Stimulated activated CD4-positive, alpha-beta T cell treated with anti-CD3 and anti-CD28 coated beads, Interleukin-4, amount 100 ng/mL, for 4 hours (primary cell): ENCODE measurements around the gene NLRX1.
"Not testable (repeated sequence)": the region's sequence is repeated elsewhere in the genome, so short reads cannot be mapped to it uniquely, and the experiment has no call there.

Experiments
- DNase-seq, 2 experiments: peaks; one replicate each; pipeline ENCODE4 v3.0.0-alpha.2; 2020

Gene NLRX1, protein sequence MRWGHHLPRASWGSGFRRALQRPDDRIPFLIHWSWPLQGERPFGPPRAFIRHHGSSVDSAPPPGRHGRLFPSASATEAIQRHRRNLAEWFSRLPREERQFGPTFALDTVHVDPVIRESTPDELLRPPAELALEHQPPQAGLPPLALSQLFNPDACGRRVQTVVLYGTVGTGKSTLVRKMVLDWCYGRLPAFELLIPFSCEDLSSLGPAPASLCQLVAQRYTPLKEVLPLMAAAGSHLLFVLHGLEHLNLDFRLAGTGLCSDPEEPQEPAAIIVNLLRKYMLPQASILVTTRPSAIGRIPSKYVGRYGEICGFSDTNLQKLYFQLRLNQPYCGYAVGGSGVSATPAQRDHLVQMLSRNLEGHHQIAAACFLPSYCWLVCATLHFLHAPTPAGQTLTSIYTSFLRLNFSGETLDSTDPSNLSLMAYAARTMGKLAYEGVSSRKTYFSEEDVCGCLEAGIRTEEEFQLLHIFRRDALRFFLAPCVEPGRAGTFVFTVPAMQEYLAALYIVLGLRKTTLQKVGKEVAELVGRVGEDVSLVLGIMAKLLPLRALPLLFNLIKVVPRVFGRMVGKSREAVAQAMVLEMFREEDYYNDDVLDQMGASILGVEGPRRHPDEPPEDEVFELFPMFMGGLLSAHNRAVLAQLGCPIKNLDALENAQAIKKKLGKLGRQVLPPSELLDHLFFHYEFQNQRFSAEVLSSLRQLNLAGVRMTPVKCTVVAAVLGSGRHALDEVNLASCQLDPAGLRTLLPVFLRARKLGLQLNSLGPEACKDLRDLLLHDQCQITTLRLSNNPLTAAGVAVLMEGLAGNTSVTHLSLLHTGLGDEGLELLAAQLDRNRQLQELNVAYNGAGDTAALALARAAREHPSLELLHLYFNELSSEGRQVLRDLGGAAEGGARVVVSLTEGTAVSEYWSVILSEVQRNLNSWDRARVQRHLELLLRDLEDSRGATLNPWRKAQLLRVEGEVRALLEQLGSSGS

GRCh38 chr11:119168471-119169281 is at the start of gene NLRX1:
Gene NLRX1 (plus strand): TSS chr11:119168725. CDS start chr11:119171404, 2,679 bp downstream.
- peak; percentile 77 to 78 for DNase-seq

DNA sequence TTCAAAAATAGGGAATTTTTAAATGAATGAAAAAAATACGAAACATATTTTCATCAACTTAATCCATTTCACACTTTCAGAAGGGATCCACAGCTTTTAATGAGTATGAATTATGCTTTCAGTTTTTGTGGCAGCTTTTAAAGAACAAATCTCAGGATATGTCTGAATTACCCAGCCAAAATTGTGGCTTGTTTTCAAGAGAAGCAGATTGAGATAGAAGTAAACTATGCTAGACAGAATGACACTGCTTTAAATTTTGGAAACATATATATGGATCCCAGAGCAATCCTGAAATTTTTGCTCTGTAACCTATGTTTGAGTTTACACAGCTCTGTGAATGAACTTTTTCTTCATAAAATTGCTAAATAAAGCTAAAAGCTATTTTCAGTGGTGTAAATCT is 49.6 kb upstream of the NLRX1 start:
- no peak for DNase-seq

GRCh38 chr11:119120639-119121007 is 47.9 kb upstream of the NLRX1 start:
- DNase-seq = no peak

GRCh38 chr11:119121008-119121810 is 47.3 kb upstream of the NLRX1 start, which contains the start of gene HINFP:
Gene HINFP (plus strand): TSS chr11:119121580. CDS start chr11:119126945, 5,365 bp downstream.
- DNase-seq = peak; percentile 99 to 100

DNA sequence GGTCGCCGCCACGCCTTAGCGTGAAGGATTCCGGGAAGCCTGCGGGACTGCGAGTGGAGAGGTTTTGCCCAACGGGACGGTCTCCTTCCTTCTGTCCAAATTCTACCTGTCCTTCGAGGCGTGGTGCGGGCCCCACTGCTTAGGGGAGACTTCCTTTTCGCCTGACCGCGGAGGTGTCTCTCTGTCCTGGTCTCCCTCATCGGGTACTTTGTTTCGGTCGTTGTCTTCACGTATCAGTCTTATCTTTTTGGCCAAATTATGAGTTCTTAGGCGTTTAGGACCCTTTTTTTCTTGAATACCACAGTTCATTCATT is 46.8 kb upstream of the NLRX1 start:
- DNase-seq = no peak

DNA sequence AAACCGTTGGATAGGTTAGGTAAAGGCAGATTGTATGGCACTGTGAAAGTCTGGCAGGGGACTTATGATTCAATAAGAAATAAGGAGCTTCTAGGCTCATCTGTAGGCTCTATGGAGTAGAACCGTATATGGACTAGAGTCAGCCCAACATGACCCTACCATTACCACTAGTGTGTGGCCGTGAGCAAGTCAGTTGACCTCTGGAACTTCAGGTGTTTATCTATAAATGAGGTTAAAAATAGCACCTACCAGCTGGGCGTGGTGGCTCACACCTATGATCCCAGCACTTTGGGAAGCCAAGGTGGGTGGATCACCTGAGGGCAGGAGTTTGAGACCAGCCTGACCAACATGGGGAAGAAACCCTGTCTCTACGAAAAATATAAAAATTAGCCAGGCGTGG is 42.7 kb upstream of the NLRX1 start:
- DNase-seq = no peak

- no peak for DNase-seq
Measured at GRCh38 chr11:119126675-119127268, 41.8 kb upstream of the NLRX1 start.

- DNase-seq = no peak
Measured at GRCh38 chr11:119130662-119131061, 37.9 kb upstream of the NLRX1 start.

DNA sequence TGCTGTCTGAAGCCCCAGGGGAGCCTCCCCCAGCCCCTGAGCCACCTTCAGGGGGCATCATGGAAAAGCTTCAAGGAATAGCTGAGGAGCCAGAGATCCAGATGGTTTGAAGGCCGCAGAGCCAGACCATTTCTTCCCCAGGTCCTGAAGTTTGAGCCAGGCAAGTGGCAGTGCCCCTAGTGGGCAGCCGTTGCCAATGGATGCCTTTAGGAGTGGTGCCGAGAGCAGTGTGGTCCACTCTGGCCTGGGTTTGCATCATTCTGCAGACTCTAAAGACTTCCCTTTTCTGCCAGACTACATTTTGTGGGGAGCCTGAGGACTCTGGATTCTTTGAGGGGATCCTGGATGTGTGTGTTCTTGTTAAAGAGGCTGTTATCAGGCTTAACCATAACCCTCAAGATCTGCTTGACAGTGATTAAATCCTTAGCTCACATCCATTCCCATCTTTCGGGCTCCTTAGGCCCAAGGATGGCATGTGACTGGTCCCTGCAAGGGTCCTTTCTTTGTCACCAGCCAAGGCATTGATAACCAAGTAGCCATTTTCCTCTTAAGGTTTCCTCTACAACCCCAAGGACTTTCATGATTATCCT is 34.0 kb upstream of the NLRX1 start:
- no peak for DNase-seq

GRCh38 chr11:119139276-119139675 is 29.2 kb upstream of the NLRX1 start:
- not testable (repeated sequence) for DNase-seq

GRCh38 chr11:119144825-119145486 is 23.6 kb upstream of the NLRX1 start:
- DNase-seq = no peak

DNA sequence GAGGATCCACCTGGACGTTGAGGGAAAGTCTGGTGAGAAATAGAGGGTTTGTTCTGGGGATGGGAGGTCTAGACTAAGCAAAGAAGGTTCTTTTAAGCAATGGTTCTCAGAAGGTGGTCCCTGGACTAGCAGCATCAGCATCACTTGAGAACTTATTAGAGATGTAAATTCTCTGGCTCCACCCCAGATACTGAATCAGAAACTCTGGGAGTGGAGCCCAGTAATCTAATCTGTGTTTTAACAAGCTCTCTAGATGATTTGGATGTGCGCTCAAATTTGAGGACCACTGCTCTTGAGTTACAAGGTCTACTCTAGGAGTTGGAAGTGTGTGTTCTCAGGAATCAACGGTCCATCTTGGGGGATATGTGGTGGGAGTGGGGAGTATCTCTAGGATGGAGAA is 23.0 kb upstream of the NLRX1 start:
- no peak for DNase-seq

GRCh38 chr11:119147604-119148333 is 20.8 kb upstream of the NLRX1 start:
- no peak for DNase-seq

GRCh38 chr11:119148720-119149017 is 19.9 kb upstream of the NLRX1 start:
- DNase-seq = no peak

DNA sequence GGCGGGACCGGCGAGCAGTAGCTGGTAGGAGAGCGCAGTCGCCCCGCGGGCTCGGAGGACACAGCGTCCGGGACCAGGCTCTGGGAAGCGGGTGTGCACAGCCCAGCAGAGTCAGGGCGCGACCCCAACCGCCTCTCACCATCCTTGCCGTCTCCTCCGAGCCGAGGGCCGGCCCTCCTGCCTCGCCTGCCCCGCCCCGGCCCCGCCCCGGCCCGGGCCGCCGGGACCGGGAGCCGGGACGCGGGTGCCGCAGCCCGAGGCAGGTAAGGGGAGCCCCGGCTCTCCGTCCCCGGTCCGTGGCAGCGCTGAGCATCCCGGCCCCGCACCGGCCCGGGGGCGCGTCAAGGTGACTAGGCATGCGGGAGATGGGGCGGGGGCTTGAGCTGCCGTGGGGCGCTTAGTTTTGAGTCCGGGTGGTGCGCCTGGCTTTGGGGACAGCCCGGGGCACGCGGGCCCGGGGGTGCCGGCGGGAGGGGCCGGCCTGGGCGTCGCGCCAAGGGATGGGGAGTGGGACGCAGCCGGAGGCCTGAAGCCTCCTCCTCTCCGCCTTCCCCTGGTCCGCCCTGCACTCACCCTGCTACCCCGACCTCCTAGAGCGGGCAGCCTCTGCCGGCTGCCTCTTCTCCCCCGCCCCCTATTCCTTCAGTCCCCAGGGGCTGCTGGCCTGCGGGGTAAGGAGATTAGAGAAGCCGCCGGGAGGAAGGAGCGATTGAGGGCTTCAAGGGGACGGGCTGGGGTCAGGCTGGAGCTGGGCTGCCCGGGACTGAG is 19.3 kb upstream of the NLRX1 start, which contains the start of gene ABCG4:
TSS of gene ABCG4 (plus strand) at position 35 of the 768 bp plus-strand sequence. CDS start 914 bp downstream, outside the sequence.
- DNase-seq = peak in 1 of 2 experiments; percentile 41

GRCh38 chr11:119149786-119150275 is 18.7 kb upstream of the NLRX1 start:
- DNase-seq = no peak

DNA sequence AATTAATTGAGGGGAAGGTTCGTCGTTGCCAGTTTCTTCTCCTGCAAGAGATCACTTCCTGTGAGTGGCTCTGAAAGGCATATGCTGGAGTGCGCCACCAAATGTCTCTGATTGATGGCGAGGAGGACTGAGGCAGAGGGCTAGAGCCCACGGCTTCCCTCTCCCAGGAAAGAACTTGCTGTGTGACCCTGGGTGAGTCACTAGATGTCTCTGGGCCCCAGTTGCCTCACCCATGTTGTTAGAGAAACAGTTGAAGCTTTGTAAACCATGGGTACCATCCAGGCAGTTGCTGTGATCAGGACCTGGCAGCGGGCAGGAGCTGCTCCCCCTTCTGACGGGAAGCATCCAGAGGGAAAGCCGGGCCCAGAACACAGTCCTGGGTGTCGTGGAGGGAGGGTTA is 16.5 kb upstream of the NLRX1 start:
- no peak for DNase-seq

GRCh38 chr11:119152604-119153003 is 15.9 kb upstream of the NLRX1 start:
- DNase-seq = no peak
